Activated CD4-positive, alpha-beta T cell treated with anti-CD3 and anti-CD28 coated beads, Interleukin-2, amount 10 ng/mL, durations not matched to agents 7 days and 5 days (primary cell): ENCODE data around the gene FAT2. TPM values are rescaled to one million over a fixed set of nuclear protein-coding genes. Genes with fewer than 3 reads are reported as not detected.

Experiments
- CTCF ChIA-PET: fragments of 350-600 bp; sonication (Branson Sonifier 250); formaldehyde crosslinking; loops from one replicate; lab custom pipeline; 2021; ENCODE audit warnings: antibody characterized with exemption; lab: Charles Lee
- POLR2A ChIA-PET: fragments of 350-600 bp; sonication (Branson Sonifier 250); formaldehyde crosslinking; loops from one replicate; lab custom pipeline; 2021; ENCODE audit warnings: antibody characterized with exemption; lab: Charles Lee
- DNase-seq: peaks from one replicate; pipeline ENCODE4 v3.0.0-alpha.2; 2020
- H3K27ac Mint-ChIP-seq: one replicate; pipeline ENCODE4 v1.8.0; 2021; ENCODE audit warnings: mild to moderate bottlenecking, moderate library complexity, mixed read lengths
- H3K27me3 Mint-ChIP-seq: one replicate; pipeline ENCODE4 v1.8.0; 2021; ENCODE audit warnings: mixed read lengths
- H3K36me3 Mint-ChIP-seq: one replicate; pipeline ENCODE4 v1.8.0; 2021; ENCODE audit warnings: low read depth, mixed read lengths
- H3K4me1 Mint-ChIP-seq: one replicate; pipeline ENCODE4 v1.8.0; 2021; ENCODE audit warnings: mixed read lengths
- H3K4me3 Mint-ChIP-seq: one replicate; pipeline ENCODE4 v1.8.0; 2021; ENCODE audit warnings: mild to moderate bottlenecking, moderate library complexity, mixed read lengths
- H3K9me3 Mint-ChIP-seq: one replicate; pipeline ENCODE4 v1.8.0; 2021; ENCODE audit warnings: mixed read lengths
- total RNA-seq, 2 experiments: library from RNA; stranded (reverse); gene quantifications; one replicate each; pipeline ENCODE4 v1.2.3, GENCODE V29; 2021

Gene FAT2
- total RNA-seq, 2 experiments from 2014 or later = not detected

GRCh38 chr5:151557466-151557865, 33.7 kb downstream of the FAT2 start:
- Mint-ChIP-seq H3K4me1 (no peaks in the 10 kb centered on the region), H3K36me3 (no peaks in the 10 kb centered on the region), H3K27ac (no peak overlapping the region), H3K9me3 (no peaks in the 10 kb centered on the region), H3K4me3 (no peak overlapping the region), H3K27me3 (no peaks in the 10 kb centered on the region)
- DNase-seq = no peak
- ChIA-PET POLR2A (no interaction called here), CTCF (interaction anchor here (0.9 kb wide), 1 partner anchor 41 kb away, joined by 3 read pairs; no protein-coding TSS in a partner anchor)

- no peak overlapping the region for H3K4me3 Mint-ChIP-seq
- no peaks in the 10 kb centered on the region for H3K36me3 Mint-ChIP-seq
- ChIA-PET CTCF (interaction anchor here (0.9 kb wide), 1 partner anchor 42 kb away, joined by 3 read pairs; no protein-coding TSS in a partner anchor), POLR2A (no interaction called here)
- DNase-seq = no peak
- H3K9me3 Mint-ChIP-seq = no peaks in the 10 kb centered on the region
- H3K27ac Mint-ChIP-seq = no peak overlapping the region
- no peaks in the 10 kb centered on the region for H3K27me3 Mint-ChIP-seq
- H3K4me1 Mint-ChIP-seq = no peaks in the 10 kb centered on the region
Observed at GRCh38 chr5:151556806-151557205, 34.3 kb downstream of the FAT2 start.

GRCh38 chr5:151555760-151556576, 35.2 kb downstream of the FAT2 start:
- ChIA-PET POLR2A (no interaction called here), CTCF (interaction anchor here (1.3 kb wide), 1 partner anchor 10 kb away, joined by 4 read pairs; no protein-coding TSS in a partner anchor)
- no peak for DNase-seq
- Mint-ChIP-seq H3K9me3 (no peaks in the 10 kb centered on the region), H3K36me3 (no peaks in the 10 kb centered on the region), H3K4me1 (no peaks in the 10 kb centered on the region), H3K27me3 (no peaks in the 10 kb centered on the region), H3K27ac (no peak overlapping the region), H3K4me3 (no peak overlapping the region)

GRCh38 chr5:151553695-151554094, 37.4 kb downstream of the FAT2 start:
- H3K9me3 Mint-ChIP-seq = no peaks in the 10 kb centered on the region
- ChIA-PET CTCF (interaction anchor here (1.2 kb wide), 1 partner anchor 1499 kb away, joined by 3 read pairs; no protein-coding TSS in a partner anchor), POLR2A (no interaction called here)
- H3K27me3 Mint-ChIP-seq = no peaks in the 10 kb centered on the region
- H3K36me3 Mint-ChIP-seq = no peaks in the 10 kb centered on the region
- no peaks in the 10 kb centered on the region for H3K4me1 Mint-ChIP-seq
- no peak for DNase-seq
- H3K4me3 Mint-ChIP-seq = no peak overlapping the region
- H3K27ac Mint-ChIP-seq = no peak overlapping the region

GRCh38 chr5:151553130-151553670, 37.9 kb downstream of the FAT2 start:
- Mint-ChIP-seq H3K27ac (no peak overlapping the region), H3K4me1 (no peaks in the 10 kb centered on the region), H3K27me3 (no peaks in the 10 kb centered on the region), H3K9me3 (no peaks in the 10 kb centered on the region), H3K36me3 (no peaks in the 10 kb centered on the region), H3K4me3 (no peak overlapping the region)
- POLR2A ChIA-PET = no interaction called here
- no peak for DNase-seq
- CTCF ChIA-PET = interaction anchor here (1.2 kb wide), 2 partner anchors 11 to 1499 kb away, joined by 3 read pairs; no protein-coding TSS in a partner anchor

- ChIA-PET CTCF (interaction anchor here (1.2 kb wide), 1 partner anchor 10 kb away, joined by 3 read pairs; no protein-coding TSS in a partner anchor), POLR2A (no interaction called here)
- Mint-ChIP-seq H3K27me3 (no peaks in the 10 kb centered on the region), H3K9me3 (no peaks in the 10 kb centered on the region), H3K4me1 (no peaks in the 10 kb centered on the region), H3K4me3 (no peak overlapping the region), H3K27ac (no peak overlapping the region), H3K36me3 (no peaks in the 10 kb centered on the region)
- no peak for DNase-seq
Observed at GRCh38 chr5:151551985-151552384, 39.1 kb downstream of the FAT2 start.

GRCh38 chr5:151550146-151550545, 41.0 kb downstream of the FAT2 start:
- no peak overlapping the region for H3K27ac Mint-ChIP-seq
- POLR2A ChIA-PET = no interaction called here
- H3K27me3 Mint-ChIP-seq = no peaks in the 10 kb centered on the region
- DNase-seq = no peak
- no peaks in the 10 kb centered on the region for H3K36me3 Mint-ChIP-seq
- CTCF ChIA-PET = no interaction called here
- H3K4me3 Mint-ChIP-seq = no peak overlapping the region
- no peaks in the 10 kb centered on the region for H3K4me1 Mint-ChIP-seq
- no peaks in the 10 kb centered on the region for H3K9me3 Mint-ChIP-seq

GRCh38 chr5:151549713-151550112, 41.4 kb downstream of the FAT2 start:
- POLR2A ChIA-PET = no interaction called here
- Mint-ChIP-seq H3K4me3 (no peak overlapping the region), H3K9me3 (peaks cover 2% of the 10 kb centered on the region), H3K27me3 (no peaks in the 10 kb centered on the region), H3K4me1 (no peaks in the 10 kb centered on the region), H3K36me3 (no peaks in the 10 kb centered on the region), H3K27ac (no peak overlapping the region)
- no peak for DNase-seq
- CTCF ChIA-PET = no interaction called here

GRCh38 chr5:151547364-151547763, 43.8 kb downstream of the FAT2 start:
- ChIA-PET CTCF (interaction anchor here (1.1 to 1.2 kb wide), 2 partner anchors 14 to 20 kb away, joined by 3 read pairs; no protein-coding TSS in a partner anchor), POLR2A (no interaction called here)
- Mint-ChIP-seq H3K36me3 (no peaks in the 10 kb centered on the region), H3K27ac (no peak overlapping the region), H3K4me1 (no peaks in the 10 kb centered on the region), H3K27me3 (no peaks in the 10 kb centered on the region), H3K9me3 (peaks cover 4% of the 10 kb centered on the region), H3K4me3 (no peak overlapping the region)
- DNase-seq = no peak

GRCh38 chr5:151541571-151541970, 49.6 kb downstream of the FAT2 start:
- Mint-ChIP-seq H3K4me3 (no peak overlapping the region), H3K27ac (no peak overlapping the region), H3K36me3 (no peaks in the 10 kb centered on the region), H3K27me3 (no peaks in the 10 kb centered on the region), H3K9me3 (peaks cover 4% of the 10 kb centered on the region), H3K4me1 (no peaks in the 10 kb centered on the region)
- CTCF ChIA-PET = no interaction called here
- POLR2A ChIA-PET = no interaction called here
- no peak for DNase-seq

Other genes starting within 250 kb of the FAT2 start
- gene SLC36A2, start 243.8 kb downstream of the FAT2 start, total RNA-seq = not detected
- 1 to 10 TPM; 5.8 TPM for gene SLC36A1, start 143.7 kb downstream of the FAT2 start, total RNA-seq
- gene SPARC, start 95.6 kb upstream of the FAT2 start, total RNA-seq = 1 to 10 TPM in 1 of 2 experiments, under 1 TPM in 1; 0.27 to 1.1 TPM
- 10 to 100 TPM; 46.9 to 48.1 TPM for gene ATOX1, start 167.3 kb upstream of the FAT2 start, total RNA-seq
- 100 to 1,000 TPM; 212 to 221 TPM for gene G3BP1, start 180.6 kb upstream of the FAT2 start, total RNA-seq